Keratinocyte (primary cell): ENCODE results near the gene ITGB1. TPM values are rescaled to one million over a fixed set of nuclear protein-coding genes. Genes with fewer than 3 reads are reported as not detected.

ENCODE experiments used
- DNase-seq: peaks from one replicate; pipeline ENCODE4 v3.0.0-alpha.2; 2011; ENCODE audit warnings: low read depth, missing footprints, low spot score
- FAIRE-seq: peaks from 2 replicates; lab custom pipeline; 2011; peaks lifted over from hg19 to GRCh38; lab: Jason Lieb, UNC
- H2AFZ ChIP-seq: 2 replicates; pipeline ENCODE4 v1.6.0; 2012; ENCODE audit warnings: low read length, control low read depth, inconsistent platforms; ENCODE audit not compliant: control insufficient read depth
- H3K27ac ChIP-seq: 2 replicates; pipeline ENCODE4 v1.5.1; 2011; ENCODE audit warnings: low read length; ENCODE audit not compliant: control insufficient read depth, insufficient read depth
- H3K27me3 ChIP-seq: 3 replicates; pipeline ENCODE4 v1.6.0; 2011; ENCODE audit warnings: low read length; ENCODE audit not compliant: control insufficient read depth, insufficient read depth; ENCODE audit errors: extremely low read depth
- H3K36me3 ChIP-seq, 2 experiments: 2 replicates in 1 of 2; 3 replicates in 1 of 2; pipeline ENCODE4 v1.5.1; 2011; ENCODE audit warnings: low read length in 2 of 2, mild to moderate bottlenecking in 1 of 2; ENCODE audit not compliant: control insufficient read depth in 2 of 2, insufficient read depth in 2 of 2; ENCODE audit errors: extremely low read depth in 1 of 2
- H3K4me1 ChIP-seq: 3 replicates; pipeline ENCODE4 v1.5.1; 2011; ENCODE audit warnings: low read length; ENCODE audit not compliant: control insufficient read depth, insufficient read depth; ENCODE audit errors: extremely low read depth
- H3K4me2 ChIP-seq: 3 replicates; pipeline ENCODE4 v1.6.0; 2011; ENCODE audit warnings: low read depth, low read length; ENCODE audit not compliant: control insufficient read depth, insufficient read depth; ENCODE audit errors: extremely low read depth
- H3K4me3 ChIP-seq, 3 experiments: fragments of 200-600 bp in 1 of 3; sonication (generic) in 1 of 3; 2 replicates in 2 of 3; 3 replicates in 1 of 3; pipeline ENCODE4 v1.5.1; 2011 to 2016; ENCODE audit warnings: low read length in 3 of 3, mild to moderate bottlenecking in 3 of 3, control low read depth in 2 of 3, inconsistent platforms in 1 of 3, low read depth in 1 of 3, mixed read lengths in 1 of 3, mixed run types in 1 of 3, moderate library complexity in 1 of 3; ENCODE audit not compliant: control insufficient read depth in 2 of 3, insufficient read depth in 2 of 3; ENCODE audit errors: extremely low read depth in 1 of 3
- H3K79me2 ChIP-seq: 2 replicates; pipeline ENCODE4 v1.6.0; 2012; ENCODE audit warnings: low read length; ENCODE audit not compliant: control insufficient read depth, insufficient read depth
- H3K9ac ChIP-seq: 3 replicates; pipeline ENCODE4 v1.6.0; 2011; ENCODE audit warnings: low read length; ENCODE audit not compliant: control insufficient read depth, insufficient read depth; ENCODE audit errors: extremely low read depth
- H3K9me1 ChIP-seq: 3 replicates; pipeline ENCODE4 v1.6.0; 2011; ENCODE audit warnings: low read length; ENCODE audit not compliant: control insufficient read depth, insufficient read depth; ENCODE audit errors: extremely low read depth
- H3K9me3 ChIP-seq: 2 replicates; pipeline ENCODE4 v1.5.1; 2012; ENCODE audit warnings: low read depth, low read length; ENCODE audit not compliant: control insufficient read depth
- H4K20me1 ChIP-seq: 3 replicates; pipeline ENCODE4 v1.6.0; 2011; ENCODE audit warnings: low read length; ENCODE audit not compliant: control insufficient read depth, insufficient read depth; ENCODE audit errors: extremely low read depth
- CTCF ChIP-seq, 3 experiments: IDR thresholded peaks in 1 of 3; conservative IDR thresholded peaks in 1 of 3; optimal IDR thresholded peaks in 1 of 3; 2 replicates in 2 of 3; 3 replicates in 1 of 3; pipeline versions ENCODE3 to v1.5.1; 2011; ENCODE audit warnings: low read length in 3 of 3, mild to moderate bottlenecking in 3 of 3, moderate library complexity in 2 of 3, control low read depth in 1 of 3, inconsistent platforms in 1 of 3; ENCODE audit not compliant: insufficient read depth in 2 of 3; ENCODE audit errors: extremely low read depth in 1 of 3
- EZH2 ChIP-seq: IDR thresholded peaks from one replicate; pipeline ENCODE4 v1.6.1; 2012; ENCODE audit warnings: inconsistent platforms, mild to moderate bottlenecking, low read length, moderate library complexity
- dilution Hi-C: fragments of 300-500 bp; cut with MboI; formaldehyde crosslinking; loops from one replicate; pipeline ENCODE4 v1.7.0; 2020; ENCODE audit warnings: low sequenced_read_pairs; ENCODE audit not compliant: extremely low pct_ligation_motif_present
- polyA plus RNA-seq, 5 experiments: library from polyadenylated mRNA; depleted of rRNA in 3 of 5; stranded (reverse) in 3 of 5; stranded (forward) in 1 of 5; unstranded in 1 of 5; fragments of >200 nt; gene quantifications; 1 replicate in 1 of 5; 2 replicates in 3 of 5; 3 replicates in 1 of 5; pipeline versions ENCODE4 v1.2.1 to v1.2.3, GENCODE V29; 2011 to 2012; ENCODE audit warnings: missing spikeins in 2 of 5, low read depth in 1 of 5, low replicate concordance in 1 of 5

ITGB1 gene
- polyA plus RNA-seq, 1 donor (not counting 4 experiments of a cell fraction or from before 2014, with no cell fraction given): 1,445 TPM

GRCh38 chr10:32985341-32985764 is 27.3 kb upstream of the ITGB1 start:
- Histone ChIP-seq H3K4me2 (peak overlapping the region; percentile 53), H3K79me2 (peaks cover 13% of the 10 kb centered on the region), H3K9ac (peak overlapping the region; percentile 11), H3K4me3 (no peak overlapping the region), H4K20me1 (no peaks in the 10 kb centered on the region), H2AFZ (no peak overlapping the region), H3K9me3 (no peaks in the 10 kb centered on the region), H3K9me1 (no peaks in the 10 kb centered on the region), H3K27me3 (no peaks in the 10 kb centered on the region), H3K27ac (peak overlapping the region; percentile 66), H3K36me3 (peaks cover 0 to 1% of the 10 kb centered on the region in 2 experiments), H3K4me1 (peaks cover 51% of the 10 kb centered on the region)
- FAIRE-seq: no peak
- TF ChIP-seq EZH2 (no peak), CTCF (optimal IDR thresholded peaks at IDR 0.05 in 1 of 3, IDR thresholded peaks at IDR 0.05 in 1 of 3, conservative IDR thresholded peaks at IDR 0.05 in 1 of 3; ENCODE audit: extremely low read depth in 1 of 3, insufficient read depth in 2 of 3, low read length in 3 of 3) (no peak)
- no peak for DNase-seq
- dilution Hi-C loops: no loop called here

- dilution Hi-C loops: no loop called here
- Histone ChIP-seq H3K4me2 (peak overlapping the region; percentile 96), H4K20me1 (no peaks in the 10 kb centered on the region), H3K4me3 (peak overlapping the region in 2 of 3 experiments; percentile 62), H3K9me1 (no peaks in the 10 kb centered on the region), H3K9me3 (no peaks in the 10 kb centered on the region), H2AFZ (no peak overlapping the region), H3K79me2 (peaks cover 13% of the 10 kb centered on the region), H3K36me3 (peaks cover 0 to 1% of the 10 kb centered on the region in 2 experiments), H3K27ac (peak overlapping the region; percentile 99), H3K4me1 (peaks cover 61% of the 10 kb centered on the region), H3K9ac (peak overlapping the region; percentile 97), H3K27me3 (no peaks in the 10 kb centered on the region)
- TF ChIP-seq EZH2: no peak
- no peak for TF ChIP-seq CTCF (optimal IDR thresholded peaks at IDR 0.05 in 1 of 3, IDR thresholded peaks at IDR 0.05 in 1 of 3, conservative IDR thresholded peaks at IDR 0.05 in 1 of 3; ENCODE audit: extremely low read depth in 1 of 3, insufficient read depth in 2 of 3, low read length in 3 of 3)
- DNase-seq (no peak), FAIRE-seq (no peak)
Measured at GRCh38 chr10:32984003-32984600, 26.1 kb upstream of the ITGB1 start.
